T-helper 9 cell (primary cell): ENCODE data around the gene KLK15.

ENCODE experiments used
- DNase-seq: peaks from one replicate; pipeline ENCODE4 v3.0.0-alpha.2; 2020
- total RNA-seq, 2 donors: gene quantifications; one replicate each; lab custom pipeline; 2026; lab: John Stamatoyannopoulos, UW

The KLK15 gene
- total RNA-seq = 0 reads per million in 2 donors

- no peak for DNase-seq
These were observed at the start of gene KLK15 for GRCh38 chr19:50833117-50833801. KLK15 (minus strand) TSS chr19:50833574; CDS start chr19:50831492, 2,082 bp downstream.

DNA sequence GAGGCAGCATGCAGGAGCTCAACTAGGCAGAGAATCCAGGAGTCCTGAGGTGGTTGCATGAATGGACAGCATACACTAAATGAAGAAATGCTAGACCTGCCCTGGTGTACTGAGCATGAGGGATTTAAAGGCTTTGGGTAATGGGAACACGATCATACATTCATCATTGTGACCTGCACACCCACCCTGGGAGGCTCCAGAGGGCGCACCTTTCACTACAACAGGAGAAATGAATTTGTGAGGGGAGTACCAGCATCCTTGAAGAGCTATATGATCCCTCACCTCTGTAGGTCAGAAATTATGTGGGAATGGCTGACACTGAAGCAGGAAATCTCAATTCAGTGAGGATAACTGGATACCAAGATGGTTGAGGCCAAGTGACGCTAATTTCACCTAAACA lies 48.8 kb upstream of the KLK15 start:
- no peak for DNase-seq

DNA sequence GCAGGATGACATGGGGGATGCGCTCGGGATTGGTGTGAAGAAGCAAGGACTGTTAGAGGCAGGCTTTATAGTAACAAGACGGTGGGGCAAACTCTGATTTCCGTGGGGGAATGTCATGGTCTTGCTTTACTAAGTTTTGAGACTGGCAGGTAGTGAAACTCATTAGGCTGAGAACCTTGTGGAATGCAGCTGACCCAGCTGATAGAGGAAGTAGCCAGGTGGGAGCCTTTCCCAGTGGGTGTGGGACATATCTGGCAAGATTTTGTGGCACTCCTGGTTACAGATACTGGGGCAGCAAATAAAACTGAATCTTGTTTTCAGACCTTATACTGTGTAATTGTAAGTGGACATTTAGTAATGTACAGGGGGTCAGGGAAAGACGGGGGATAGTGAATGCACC lies 46.9 kb upstream of the KLK15 start:
- DNase-seq = no peak

DNA sequence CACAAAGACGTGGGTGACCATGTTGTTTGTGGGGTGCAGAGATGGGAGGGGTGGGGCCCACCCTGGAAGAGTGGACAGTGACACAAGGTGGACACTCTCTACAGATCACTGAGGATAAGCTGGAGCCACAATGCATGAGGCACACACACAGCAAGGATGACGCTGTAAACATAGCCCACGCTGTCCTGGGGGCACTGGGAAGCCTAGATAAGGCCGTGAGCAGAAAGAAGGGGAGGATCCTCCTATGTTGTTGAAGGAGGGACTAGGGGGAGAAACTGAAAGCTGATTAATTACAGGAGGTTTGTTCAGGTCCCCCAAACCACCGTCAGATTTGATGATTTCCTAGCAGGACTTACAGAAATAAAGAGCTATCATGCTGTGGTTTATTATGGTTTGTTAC lies 45.5 kb upstream of the KLK15 start:
- DNase-seq = no peak

DNA sequence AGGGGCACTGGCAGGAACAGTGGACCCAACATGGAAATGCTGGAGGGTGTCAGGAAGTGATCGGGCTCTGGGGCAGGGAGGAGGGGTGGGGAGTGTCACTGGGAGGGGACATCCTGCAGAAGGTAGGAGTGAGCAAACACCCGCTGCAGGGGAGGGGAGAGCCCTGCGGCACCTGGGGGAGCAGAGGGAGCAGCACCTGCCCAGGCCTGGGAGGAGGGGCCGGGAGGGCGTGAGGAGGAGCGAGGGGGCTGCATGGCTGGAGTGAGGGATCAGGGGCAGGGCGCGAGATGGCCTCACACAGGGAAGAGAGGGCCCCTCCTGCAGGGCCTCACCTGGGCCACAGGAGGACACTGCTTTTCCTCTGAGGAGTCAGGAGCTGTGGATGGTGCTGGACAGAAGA lies 44.0 kb upstream of the KLK15 start:
- no peak for DNase-seq

DNA sequence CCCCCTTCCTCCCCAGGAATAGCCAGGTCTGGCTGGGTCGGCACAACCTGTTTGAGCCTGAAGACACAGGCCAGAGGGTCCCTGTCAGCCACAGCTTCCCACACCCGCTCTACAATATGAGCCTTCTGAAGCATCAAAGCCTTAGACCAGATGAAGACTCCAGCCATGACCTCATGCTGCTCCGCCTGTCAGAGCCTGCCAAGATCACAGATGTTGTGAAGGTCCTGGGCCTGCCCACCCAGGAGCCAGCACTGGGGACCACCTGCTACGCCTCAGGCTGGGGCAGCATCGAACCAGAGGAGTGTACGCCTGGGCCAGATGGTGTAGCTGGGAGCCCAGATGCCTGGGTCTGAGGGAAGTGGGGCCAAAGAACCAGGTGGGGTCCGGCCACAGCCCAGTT lies 43.1 kb upstream of the KLK15 start:
- DNase-seq = no peak

GRCh38 chr19:50875795-50876422 lies 42.5 kb upstream of the KLK15 start:
- DNase-seq = no peak

- DNase-seq = no peak
These were observed 40.8 kb upstream of the KLK15 start for GRCh38 chr19:50874211-50874610.

GRCh38 chr19:50873056-50873455 lies 39.7 kb upstream of the KLK15 start, which contains the start of gene KLK2:
KLK2 (plus strand) TSS chr19:50873439; CDS start chr19:50873474, 35 bp downstream.
- DNase-seq = no peak

GRCh38 chr19:50870417-50871089 lies 37.2 kb upstream of the KLK15 start:
- no peak for DNase-seq

GRCh38 chr19:50869479-50869878 lies 36.1 kb upstream of the KLK15 start:
- DNase-seq = no peak

DNA sequence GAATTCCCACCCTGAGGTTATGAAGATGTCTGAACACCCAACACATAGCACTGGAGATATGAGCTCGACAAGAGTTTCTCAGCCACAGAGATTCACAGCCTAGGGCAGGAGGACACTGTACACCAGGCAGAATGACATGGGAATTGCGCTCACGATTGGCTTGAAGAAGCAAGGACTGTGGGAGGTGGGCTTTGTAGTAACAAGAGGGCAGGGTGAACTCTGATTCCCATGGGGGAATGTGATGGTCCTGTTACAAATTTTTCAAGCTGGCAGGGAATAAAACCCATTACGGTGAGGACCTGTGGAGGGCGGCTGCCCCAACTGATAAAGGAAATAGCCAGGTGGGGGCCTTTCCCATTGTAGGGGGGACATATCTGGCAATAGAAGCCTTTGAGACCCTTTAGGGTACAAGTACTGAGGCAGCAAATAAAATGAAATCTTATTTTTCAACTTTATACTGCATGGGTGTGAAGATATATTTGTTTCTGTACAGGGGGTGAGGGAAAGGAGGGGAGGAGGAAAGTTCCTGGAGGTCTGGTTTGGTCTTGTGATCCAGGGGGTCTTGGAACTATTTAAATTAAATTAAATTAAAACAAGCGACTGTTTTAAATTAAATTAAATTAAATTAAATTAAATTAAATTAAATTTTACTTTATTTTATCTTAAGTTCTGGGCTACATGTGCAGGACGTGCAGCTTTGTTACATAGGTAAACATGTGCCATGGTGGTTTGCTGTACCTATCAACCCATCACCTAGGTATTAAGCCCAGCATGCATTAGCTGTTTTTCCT lies 28.3 kb upstream of the KLK15 start:
- no peak for DNase-seq

- DNase-seq = no peak
These were observed 27.6 kb upstream of the KLK15 start for GRCh38 chr19:50861010-50861409.

DNA sequence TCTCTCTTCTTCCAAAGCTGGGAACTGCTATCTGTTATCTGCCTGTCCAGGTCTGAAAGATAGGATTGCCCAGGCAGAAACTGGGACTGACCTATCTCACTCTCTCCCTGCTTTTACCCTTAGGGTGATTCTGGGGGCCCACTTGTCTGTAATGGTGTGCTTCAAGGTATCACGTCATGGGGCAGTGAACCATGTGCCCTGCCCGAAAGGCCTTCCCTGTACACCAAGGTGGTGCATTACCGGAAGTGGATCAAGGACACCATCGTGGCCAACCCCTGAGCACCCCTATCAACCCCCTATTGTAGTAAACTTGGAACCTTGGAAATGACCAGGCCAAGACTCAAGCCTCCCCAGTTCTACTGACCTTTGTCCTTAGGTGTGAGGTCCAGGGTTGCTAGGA lies 26.5 kb upstream of the KLK15 start:
- no peak for DNase-seq

DNA sequence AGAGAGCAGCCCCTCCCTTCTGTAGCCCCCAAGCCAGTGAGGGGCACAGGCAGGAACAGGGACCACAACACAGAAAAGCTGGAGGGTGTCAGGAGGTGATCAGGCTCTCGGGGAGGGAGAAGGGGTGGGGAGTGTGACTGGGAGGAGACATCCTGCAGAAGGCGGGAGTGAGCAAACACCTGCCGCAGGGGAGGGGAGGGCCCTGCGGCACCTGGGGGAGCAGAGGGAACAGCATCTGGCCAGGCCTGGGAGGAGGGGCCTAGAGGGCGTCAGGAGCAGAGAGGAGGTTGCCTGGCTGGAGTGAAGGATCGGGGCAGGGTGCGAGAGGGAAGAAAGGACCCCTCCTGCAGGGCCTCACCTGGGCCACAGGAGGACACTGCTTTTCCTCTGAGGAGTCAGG lies 25.5 kb upstream of the KLK15 start:
- DNase-seq = no peak

GRCh38 chr19:50857366-50857765 lies 24.0 kb upstream of the KLK15 start:
- DNase-seq = no peak

DNA sequence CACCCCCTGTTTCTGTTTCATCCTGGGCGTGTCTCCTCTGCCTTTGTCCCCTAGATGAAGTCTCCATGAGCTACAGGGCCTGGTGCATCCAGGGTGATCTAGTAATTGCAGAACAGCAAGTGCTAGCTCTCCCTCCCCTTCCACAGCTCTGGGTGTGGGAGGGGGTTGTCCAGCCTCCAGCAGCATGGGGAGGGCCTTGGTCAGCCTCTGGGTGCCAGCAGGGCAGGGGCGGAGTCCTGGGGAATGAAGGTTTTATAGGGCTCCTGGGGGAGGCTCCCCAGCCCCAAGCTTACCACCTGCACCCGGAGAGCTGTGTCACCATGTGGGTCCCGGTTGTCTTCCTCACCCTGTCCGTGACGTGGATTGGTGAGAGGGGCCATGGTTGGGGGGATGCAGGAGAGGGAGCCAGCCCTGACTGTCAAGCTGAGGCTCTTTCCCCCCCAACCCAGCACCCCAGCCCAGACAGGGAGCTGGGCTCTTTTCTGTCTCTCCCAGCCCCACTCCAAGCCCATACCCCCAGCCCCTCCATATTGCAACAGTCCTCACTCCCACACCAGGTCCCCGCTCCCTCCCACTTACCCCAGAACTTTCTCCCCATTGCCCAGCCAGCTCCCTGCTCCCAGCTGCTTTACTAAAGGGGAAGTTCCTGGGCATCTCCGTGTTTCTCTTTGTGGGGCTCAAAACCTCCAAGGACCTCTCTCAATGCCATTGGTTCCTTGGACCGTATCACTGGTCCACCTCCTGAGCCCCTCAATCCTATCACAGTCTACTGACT lies 21.4 kb upstream of the KLK15 start, which contains the start of gene KLK3:
Gene KLK3, plus strand, starts transcription at position 280 of the 775 bp plus-strand sequence. Its CDS starts 41 bp downstream, at position 321.
- DNase-seq = no peak

DNA sequence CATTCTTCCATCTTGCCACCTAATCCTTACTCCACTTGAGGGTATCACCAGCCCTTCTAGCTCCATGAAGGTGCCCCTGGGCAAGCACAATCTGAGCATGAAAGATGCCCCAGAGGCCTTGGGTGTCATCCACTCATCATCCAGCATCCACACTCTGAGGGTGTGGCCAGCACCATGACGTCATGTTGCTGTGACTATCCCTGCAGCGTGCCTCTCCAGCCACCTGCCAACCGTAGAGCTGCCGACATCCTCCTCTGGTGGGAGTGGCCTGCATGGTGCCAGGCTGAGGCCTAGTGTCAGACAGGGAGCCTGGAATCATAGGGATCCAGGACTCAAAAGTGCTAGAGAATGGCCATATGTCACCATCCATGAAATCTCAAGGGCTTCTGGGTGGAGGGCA lies 18.2 kb upstream of the KLK15 start:
- no peak for DNase-seq

- DNase-seq = no peak
These were observed 17.4 kb upstream of the KLK15 start for GRCh38 chr19:50850738-50851137.

- DNase-seq = no peak
These were observed 11.0 kb upstream of the KLK15 start for GRCh38 chr19:50844296-50844935.

DNA sequence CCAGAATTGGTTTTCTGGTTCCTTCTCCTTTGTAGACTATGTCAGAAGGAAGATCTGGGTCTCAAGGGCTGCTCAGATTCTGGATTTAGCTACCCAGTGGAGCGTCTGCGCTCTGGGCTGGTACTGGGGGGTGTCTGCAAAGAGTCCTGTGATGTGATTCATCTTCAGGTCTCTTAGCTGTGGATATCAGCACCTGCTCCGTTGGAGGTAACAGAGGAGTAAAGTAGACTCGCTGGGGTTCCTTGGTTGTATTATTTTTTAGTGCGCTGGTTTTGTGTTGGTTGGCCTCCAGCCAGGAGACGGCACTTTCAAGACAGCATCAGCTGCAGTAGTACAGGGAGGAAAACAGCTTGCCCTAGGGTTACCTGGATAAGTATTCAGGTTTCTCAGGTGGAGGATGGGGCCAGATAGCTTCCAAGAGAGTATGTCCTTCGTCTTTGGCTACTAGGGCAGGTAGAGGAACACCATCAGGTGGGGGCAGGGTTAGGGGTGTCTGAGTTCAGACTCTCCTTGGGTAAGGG lies 10.4 kb upstream of the KLK15 start:
- DNase-seq = no peak
